Measurements from ENCODE around the gene H2AZ1. TPM values are rescaled to one million over a fixed set of nuclear protein-coding genes. Genes with fewer than 3 reads are reported as not detected.

The H2AZ1 gene
- total and polyA plus RNA-seq, 2 donors (not counting 1 experiment from before 2014, with no cell fraction given) = 95.9 to 105 TPM

GRCh38 chr4:99987681-99988080 lies 37.6 kb upstream of the H2AZ1 start:
- Histone ChIP-seq H3K27me3 (replicated peaks in 1 of 4; ENCODE audit: control extremely low read depth in 1 of 4, control insufficient read depth in 3 of 4, insufficient read depth in 4 of 4, low read length in 3 of 4) (no peaks in the 10 kb centered on the region), H3K4me1 (ENCODE audit: control insufficient read depth in 2 of 2, insufficient read depth in 2 of 2, low read length in 2 of 2) (no peaks in the 10 kb centered on the region), H3K4me3 (ENCODE audit: control extremely low read depth in 1 of 5, extremely low read depth in 1 of 5, insufficient read depth in 1 of 5, low read depth in 2 of 5, low read length in 4 of 5) (no peak overlapping the region), H3K9ac (ENCODE audit: low read length) (no peak overlapping the region), H2AFZ (ENCODE audit: insufficient read depth, low read depth, low read length, poor library complexity, severe bottlenecking) (no peak overlapping the region), H3K36me3 (replicated peaks in 1 of 2; ENCODE audit: control extremely low read depth in 1 of 2, control insufficient read depth in 1 of 2, extremely low read depth in 1 of 2, insufficient read depth in 2 of 2, low read length in 1 of 2) (no peaks in the 10 kb centered on the region), H3K4me2 (replicated peaks; ENCODE audit: low read depth, low read length, poor library complexity, severe bottlenecking) (no peak overlapping the region), H3K27ac (ENCODE audit: low read length in 2 of 2) (no peak overlapping the region), H3K9me3 (ENCODE audit: control extremely low read depth in 1 of 3, control insufficient read depth in 2 of 3, insufficient read depth in 1 of 3, low read length in 2 of 3) (no peaks in the 10 kb centered on the region), H4K20me1 (ENCODE audit: control insufficient read depth, insufficient read depth, low read length, poor library complexity, severe bottlenecking) (no peaks in the 10 kb centered on the region), H3K79me2 (ENCODE audit: control insufficient read depth, insufficient read depth, low read length) (no peaks in the 10 kb centered on the region)
- ChIA-PET POLR2A (no interaction called here), CTCF (no interaction called here)
- no peak for ATAC-seq (ENCODE audit: low read depth)
- TF ChIP-seq, protein P1, sequence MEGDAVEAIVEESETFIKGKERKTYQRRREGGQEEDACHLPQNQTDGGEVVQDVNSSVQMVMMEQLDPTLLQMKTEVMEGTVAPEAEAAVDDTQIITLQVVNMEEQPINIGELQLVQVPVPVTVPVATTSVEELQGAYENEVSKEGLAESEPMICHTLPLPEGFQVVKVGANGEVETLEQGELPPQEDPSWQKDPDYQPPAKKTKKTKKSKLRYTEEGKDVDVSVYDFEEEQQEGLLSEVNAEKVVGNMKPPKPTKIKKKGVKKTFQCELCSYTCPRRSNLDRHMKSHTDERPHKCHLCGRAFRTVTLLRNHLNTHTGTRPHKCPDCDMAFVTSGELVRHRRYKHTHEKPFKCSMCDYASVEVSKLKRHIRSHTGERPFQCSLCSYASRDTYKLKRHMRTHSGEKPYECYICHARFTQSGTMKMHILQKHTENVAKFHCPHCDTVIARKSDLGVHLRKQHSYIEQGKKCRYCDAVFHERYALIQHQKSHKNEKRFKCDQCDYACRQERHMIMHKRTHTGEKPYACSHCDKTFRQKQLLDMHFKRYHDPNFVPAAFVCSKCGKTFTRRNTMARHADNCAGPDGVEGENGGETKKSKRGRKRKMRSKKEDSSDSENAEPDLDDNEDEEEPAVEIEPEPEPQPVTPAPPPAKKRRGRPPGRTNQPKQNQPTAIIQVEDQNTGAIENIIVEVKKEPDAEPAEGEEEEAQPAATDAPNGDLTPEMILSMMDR (IDR thresholded peaks at IDR 0.05) = no peak
- TF ChIP-seq EZH2 (IDR thresholded peaks at IDR 0.05; ENCODE audit: borderline replicate concordance, insufficient read depth, low read depth, low read length, poor library complexity, severe bottlenecking) = no peak
- Mint-ChIP-seq H3K27me3 (peaks cover 14% of the 10 kb centered on the region), H3K4me3 (no peak overlapping the region), H3K9me3 (ENCODE audit: insufficient read depth) (no peaks in the 10 kb centered on the region), H3K27ac (no peak overlapping the region), H3K4me1 (no peaks in the 10 kb centered on the region)
- no peak for DNase-seq
- intact Hi-C loops (cut with micrococcal nuclease) = no loop called here

GRCh38 chr4:99986792-99987191 lies 36.7 kb upstream of the H2AZ1 start:
- POLR2A ChIA-PET = no interaction called here
- TF ChIP-seq, protein P1 (IDR thresholded peaks at IDR 0.05) = no peak
- no peak for TF ChIP-seq EZH2 (IDR thresholded peaks at IDR 0.05; ENCODE audit: borderline replicate concordance, insufficient read depth, low read depth, low read length, poor library complexity, severe bottlenecking)
- no peak overlapping the region for H3K27ac ChIP-seq (ENCODE audit: low read length in 2 of 2)
- H3K4me1 ChIP-seq (ENCODE audit: control insufficient read depth in 2 of 2, insufficient read depth in 2 of 2, low read length in 2 of 2) = no peaks in the 10 kb centered on the region
- H3K4me2 ChIP-seq (replicated peaks; ENCODE audit: low read depth, low read length, poor library complexity, severe bottlenecking) = no peak overlapping the region
- CTCF ChIA-PET = interaction anchor here (0.7 kb wide), 1 partner anchor 269 kb away, joined by 4 read pairs; no protein-coding TSS in a partner anchor
- intact Hi-C loops (cut with micrococcal nuclease) = no loop called here
- H3K79me2 ChIP-seq (ENCODE audit: control insufficient read depth, insufficient read depth, low read length) = no peaks in the 10 kb centered on the region
- no peaks in the 10 kb centered on the region for H3K9me3 ChIP-seq (ENCODE audit: control extremely low read depth in 1 of 3, control insufficient read depth in 2 of 3, insufficient read depth in 1 of 3, low read length in 2 of 3)
- Mint-ChIP-seq H3K4me3 (no peak overlapping the region), H3K4me1 (no peaks in the 10 kb centered on the region), H3K27ac (no peak overlapping the region), H3K27me3 (peaks cover 14% of the 10 kb centered on the region), H3K9me3 (ENCODE audit: insufficient read depth) (no peaks in the 10 kb centered on the region)
- H3K27me3 ChIP-seq (replicated peaks in 1 of 4; ENCODE audit: control extremely low read depth in 1 of 4, control insufficient read depth in 3 of 4, insufficient read depth in 4 of 4, low read length in 3 of 4) = no peaks in the 10 kb centered on the region
- no peaks in the 10 kb centered on the region for H3K36me3 ChIP-seq (replicated peaks in 1 of 2; ENCODE audit: control extremely low read depth in 1 of 2, control insufficient read depth in 1 of 2, extremely low read depth in 1 of 2, insufficient read depth in 2 of 2, low read length in 1 of 2)
- ATAC-seq (ENCODE audit: low read depth) (no peak), DNase-seq (no peak)
- no peaks in the 10 kb centered on the region for H4K20me1 ChIP-seq (ENCODE audit: control insufficient read depth, insufficient read depth, low read length, poor library complexity, severe bottlenecking)
- WGBS (ENCODE audit: insufficient coverage) = no CpG with 5 or more reads among the region's 4 CpGs
- H3K4me3 ChIP-seq (ENCODE audit: control extremely low read depth in 1 of 5, extremely low read depth in 1 of 5, insufficient read depth in 1 of 5, low read depth in 2 of 5, low read length in 4 of 5) = no peak overlapping the region
- H2AFZ ChIP-seq (ENCODE audit: insufficient read depth, low read depth, low read length, poor library complexity, severe bottlenecking) = no peak overlapping the region
- H3K9ac ChIP-seq (ENCODE audit: low read length) = no peak overlapping the region

Measured in B cell (primary cell).